ENCODE results near the gene GADD45B. TPM values are rescaled to one million over a fixed set of nuclear protein-coding genes. Genes with fewer than 3 reads are reported as not detected.

The GADD45B gene
- total and polyA plus RNA-seq, 2 donors (not counting 3 experiments of a cell fraction or from before 2014, with no cell fraction given), result 61.3 to 267 TPM

GRCh38 chr19:2428321-2428690, 47.6 kb upstream of the GADD45B start:
- H3K9me1 ChIP-seq (replicated peaks; ENCODE audit: control insufficient read depth, extremely low read depth, insufficient read depth, low read length), result no peaks in the 10 kb centered on the region
- H3K4me2 ChIP-seq (ENCODE audit: insufficient read depth, low read length), result peak overlapping the region; percentile 54
- BruUV-seq (replicated peaks), result TSS peak; percentile 49
- peaks cover 31% of the 10 kb centered on the region for H3K79me2 ChIP-seq (ENCODE audit: control insufficient read depth, insufficient read depth, low read length)
- H3K4me3 ChIP-seq (replicated peaks in 1 of 3; ENCODE audit: insufficient read depth in 1 of 3, low read depth in 1 of 3, low read length in 3 of 3), result no peak overlapping the region
- H3K36me3 ChIP-seq (ENCODE audit: control insufficient read depth in 2 of 2, extremely low read depth in 1 of 2, insufficient read depth in 2 of 2, low read length in 2 of 2), result peaks cover 0 to 18% of the 10 kb centered on the region in 2 experiments
- H3K9me3 ChIP-seq (replicated peaks; ENCODE audit: control insufficient read depth, insufficient read depth, low read length), result no peaks in the 10 kb centered on the region
- no peak for FAIRE-seq
- H2AFZ ChIP-seq (ENCODE audit: low read depth, low read length), result peak overlapping the region; percentile 25
- intact Hi-C loops (cut with micrococcal nuclease), result no loop called here
- peak; percentile 30 for TF ChIP-seq POLR2AphosphoS5 (IDR thresholded peaks at IDR 0.05; ENCODE audit: insufficient read depth, low read depth, low read length)
- no peak for TF ChIP-seq GATA2 (IDR thresholded peaks at IDR 0.05; ENCODE audit: insufficient read depth, insufficient read length, low read depth, low read length)
- TF ChIP-seq POLR2A (IDR thresholded peaks at IDR 0.05; ENCODE audit: low read depth, low read length), result no peak
- no peak for TF ChIP-seq JUN (IDR thresholded peaks at IDR 0.05; ENCODE audit: borderline replicate concordance, insufficient read depth, insufficient read length, low read depth)
- TF ChIP-seq MAX (IDR thresholded peaks at IDR 0.05; ENCODE audit: insufficient read depth, insufficient read length), result no peak
- TF ChIP-seq FOS (IDR thresholded peaks at IDR 0.05; ENCODE audit: borderline replicate concordance, insufficient read depth, low read length), result no peak
- TF ChIP-seq CTCF (IDR thresholded peaks at IDR 0.05; ENCODE audit: extremely low read depth in 1 of 2, insufficient read depth in 1 of 2, low read depth in 1 of 2, low read length in 2 of 2), result no peak
- peak overlapping the region; percentile 74 for H3K9ac ChIP-seq (replicated peaks; ENCODE audit: extremely low read depth, insufficient read depth, low read length)
- H3K27me3 ChIP-seq (ENCODE audit: control insufficient read depth in 2 of 2, insufficient read depth in 2 of 2, low read length in 2 of 2), result no peaks in the 10 kb centered on the region
- DNase-seq (ENCODE audit: low read depth, low spot score), result no peak
- peak overlapping the region; percentile 1 for H3K27ac ChIP-seq (ENCODE audit: insufficient read depth, low read depth, low read length)
- POLR2A ChIA-PET, result interaction anchor here (0.7 to 2.0 kb wide), 2 partner anchors 28 to 48 kb away, joined by 3 to 16 read pairs; partner anchors contain the start of genes GADD45B and LMNB2
- dilution Hi-C loops (cut with MboI; ENCODE audit: extremely low pct_ligation_motif_present, low sequenced_read_pairs), result no loop called here
- H4K20me1 ChIP-seq (replicated peaks; ENCODE audit: control insufficient read depth, extremely low read depth, insufficient read depth, low read length), result no peaks in the 10 kb centered on the region
- peaks cover 26% of the 10 kb centered on the region for H3K4me1 ChIP-seq (ENCODE audit: control insufficient read depth, extremely low read depth, insufficient read depth, low read length)
- CTCF ChIA-PET, result interaction anchor here (1.0 to 4.4 kb wide), 7 partner anchors 16 to 220 kb away, joined by 3 to 33 read pairs (median 5); no protein-coding TSS in a partner anchor

Measured in endothelial cell of umbilical vein (primary cell).